HCT116 (cell line): Measurements from ENCODE around the gene FBXO40. TPM values are rescaled to one million over a fixed set of nuclear protein-coding genes. Genes with fewer than 3 reads are reported as not detected.

Experiments used
- ATAC-seq: fragments of 200-7000 bp; cut with Tn5 transposase; 2 replicates; pipeline ENCODE4 v1.9.1; 2020; ENCODE audit warnings: mild to moderate bottlenecking, moderate library complexity
- BruUV-seq: library from RNA; stranded (reverse); fragments of 400-500 nt; replicated peaks from 2 replicates; lab custom pipeline; 2021; lab: Mats Ljungman, UMichigan
- CTCF ChIA-PET: fragments of 300-600 bp; sonication (Branson Sonifier 250); formaldehyde crosslinking; loops from one replicate; lab custom pipeline; 2021; ENCODE audit warnings: antibody characterized with exemption; lab: Charles Lee
- POLR2A ChIA-PET: fragments of 300-600, 350-600 bp; sonication (Branson Sonifier 250); formaldehyde crosslinking; loops from one replicate; lab custom pipeline; 2021; ENCODE audit warnings: antibody characterized with exemption; lab: Charles Lee
- RAD21 ChIA-PET, 2 experiments: fragments of 300-600 bp; sonication (Branson Sonifier 250); formaldehyde crosslinking; loops; one replicate each; lab custom pipeline; 2023; ENCODE audit warnings: low total read pairs in 2 of 2; ENCODE audit not compliant: uncharacterized antibody in 2 of 2, unreplicated experiment in 2 of 2, low non-redundant PET in 1 of 2; lab: Charles Lee
- DNase-seq: peaks from one replicate; pipeline ENCODE4 v3.0.0-alpha.2; 2010; ENCODE audit warnings: low read depth, low spot score
- H2AFZ ChIP-seq: fragments of 200-600 bp; shearing (Covaris generic), sonication (generic); 2 replicates; pipeline ENCODE4 v1.6.1; 2017; ENCODE audit warnings: low read depth, mixed run types, mixed read lengths, antibody characterized with exemption, low read length; ENCODE audit not compliant: poor library complexity, severe bottlenecking
- H3K27ac ChIP-seq: 2 replicates; pipeline ENCODE4 v1.5.1; 2012; ENCODE audit warnings: low read depth, low read length
- H3K27me3 ChIP-seq: fragments of 200-600 bp; sonication (generic); 2 replicates; pipeline ENCODE4 v1.6.1; 2016; ENCODE audit warnings: mixed run types, low read length, mixed read lengths; ENCODE audit not compliant: insufficient read depth
- H3K36me3 ChIP-seq, 2 experiments: fragments of 200-500 bp in 1 of 2; fragments of 200-600 bp in 1 of 2; sonication (Bioruptor generic) in 1 of 2; sonication (generic) in 1 of 2; 2 replicates each; pipeline versions ENCODE4 v1.5.1 to v1.6.1; 2014 to 2016; ENCODE audit warnings: low read length in 2 of 2, inconsistent platforms in 1 of 2, mixed read lengths in 1 of 2, mixed run types in 1 of 2; ENCODE audit not compliant: insufficient read depth in 2 of 2, control insufficient read depth in 1 of 2
- H3K4me1 ChIP-seq, 2 experiments: fragments of 200-600 bp in 1 of 2; sonication (generic) in 1 of 2; 2 replicates each; pipeline versions ENCODE4 v1.5.1 to v1.6.1; 2012 to 2017; ENCODE audit warnings: low read length in 2 of 2, inconsistent platforms in 1 of 2, mild to moderate bottlenecking in 1 of 2, mixed read lengths in 1 of 2, mixed run types in 1 of 2, moderate library complexity in 1 of 2; ENCODE audit not compliant: insufficient read depth in 2 of 2, control insufficient read depth in 1 of 2
- H3K4me2 ChIP-seq: fragments of 200-600 bp; sonication (generic); 2 replicates; pipeline ENCODE4 v1.6.1; 2017; ENCODE audit warnings: mixed run types, low read length, mixed read lengths
- H3K4me3 ChIP-seq, 2 experiments: fragments of 200-600 bp in 1 of 2; sonication (generic) in 1 of 2; replicated peaks in 1 of 2; 2 replicates each; pipeline ENCODE4 v1.5.1; 2011 to 2016; ENCODE audit warnings: low read length in 2 of 2, control low read depth in 1 of 2, low read depth in 1 of 2, mild to moderate bottlenecking in 1 of 2, mixed read lengths in 1 of 2, mixed run types in 1 of 2
- H3K79me2 ChIP-seq: fragments of 200-600 bp; sonication (generic); 2 replicates; pipeline ENCODE4 v1.6.1; 2017; ENCODE audit warnings: mild to moderate bottlenecking, mixed run types, low read length, moderate library complexity, mixed read lengths; ENCODE audit not compliant: insufficient read depth
- H3K9ac ChIP-seq: fragments of 200-600 bp; sonication (generic); 2 replicates; pipeline ENCODE4 v1.6.1; 2016; ENCODE audit warnings: low read length, mixed read lengths
- H3K9me2 ChIP-seq: fragments of 200-600 bp; sonication (generic), shearing (Covaris generic); 2 replicates; pipeline ENCODE4 v1.6.1; 2017; ENCODE audit warnings: mixed run types, mild to moderate bottlenecking, moderate library complexity; ENCODE audit not compliant: insufficient read depth
- H3K9me3 ChIP-seq, 2 experiments: fragments of 200-500 bp in 1 of 2; fragments of 200-600 bp in 1 of 2; sonication (Bioruptor generic) in 1 of 2; sonication (generic) in 1 of 2; 2 replicates each; pipeline ENCODE4 v1.6.1; 2014 to 2017; ENCODE audit warnings: low read length in 2 of 2, mixed read lengths in 2 of 2, inconsistent platforms in 1 of 2, low read depth in 1 of 2, mild to moderate bottlenecking in 1 of 2, mixed run types in 1 of 2, moderate library complexity in 1 of 2; ENCODE audit not compliant: control insufficient read depth in 1 of 2, insufficient read depth in 1 of 2
- H4K20me1 ChIP-seq: fragments of 200-600 bp; sonication (generic), shearing (Covaris generic); 2 replicates; pipeline ENCODE4 v1.6.1; 2017; ENCODE audit warnings: mixed run types, mild to moderate bottlenecking, moderate library complexity; ENCODE audit not compliant: insufficient read depth
- ATF3 ChIP-seq: IDR thresholded peaks from 2 replicates; pipeline ENCODE4 v1.6.1; 2012
- EGR1 ChIP-seq: IDR thresholded peaks from 2 replicates; pipeline ENCODE4 v1.6.1; 2012; ENCODE audit warnings: low read depth
- JUND ChIP-seq: IDR thresholded peaks from 2 replicates; pipeline ENCODE4 v1.6.1; 2012
- MAX ChIP-seq: IDR thresholded peaks from 2 replicates; pipeline ENCODE4 v1.6.1; 2012
- POLR2A ChIP-seq: IDR thresholded peaks from 2 replicates; pipeline ENCODE4 v1.7.0; 2011; ENCODE audit warnings: borderline replicate concordance; ENCODE audit not compliant: insufficient read depth, insufficient read length; ENCODE audit errors: extremely low read depth
- POLR2AphosphoS5 ChIP-seq: IDR thresholded peaks from 2 replicates; pipeline ENCODE4 v1.6.1; 2011; ENCODE audit warnings: mild to moderate bottlenecking, low read depth, low read length, moderate library complexity
- RAD21 ChIP-seq: IDR thresholded peaks from 2 replicates; pipeline ENCODE4 v1.6.1; 2012; ENCODE audit warnings: low read depth, mild to moderate bottlenecking
- REST ChIP-seq: IDR thresholded peaks from 2 replicates; pipeline ENCODE4 v1.6.1; 2012; ENCODE audit warnings: low read depth
- TCF7L2 ChIP-seq: IDR thresholded peaks from 2 replicates; pipeline ENCODE4 v1.7.0; 2011; ENCODE audit warnings: borderline replicate concordance, inconsistent platforms; ENCODE audit not compliant: insufficient read depth, insufficient read length; ENCODE audit errors: extremely low read depth
- YY1 ChIP-seq: IDR thresholded peaks from 2 replicates; pipeline ENCODE4 v1.6.1; 2011; ENCODE audit warnings: low read length, low read depth, moderate library complexity, mild to moderate bottlenecking; ENCODE audit not compliant: insufficient replicate concordance; ENCODE audit errors: extremely low read depth
- ZBTB33 ChIP-seq: IDR thresholded peaks from 2 replicates; pipeline ENCODE4 v1.6.1; 2011; ENCODE audit warnings: mild to moderate bottlenecking, low read length, moderate library complexity; ENCODE audit not compliant: insufficient replicate concordance; ENCODE audit errors: extremely low read depth
- ZNF274 ChIP-seq: fragments of 200-500 bp; sonication (Bioruptor generic); IDR thresholded peaks from 2 replicates; pipeline ENCODE4 v1.6.1; 2014; ENCODE audit warnings: mild to moderate bottlenecking, low read depth, low read length, inconsistent platforms
- intact Hi-C: fragments of 100-400 bp; cut with micrococcal nuclease; formaldehyde crosslinking; loops from 2 replicates; pipeline ENCODE4 v1.10.0; 2022
- total RNA-seq: library from RNA; stranded (reverse); gene quantifications from one replicate; pipeline ENCODE4 v1.2.1, GENCODE V29; 2021; ENCODE audit not compliant: unreplicated experiment

The FBXO40 gene
- total RNA-seq, 1 experiment from 2014 or later = not detected

- no peaks in the 10 kb centered on the region for H3K4me1 ChIP-seq
- H3K4me2 ChIP-seq = no peak overlapping the region
- BruUV-seq = no TSS peak
- no peaks in the 10 kb centered on the region for H3K36me3 ChIP-seq
- H3K9me2 ChIP-seq = no peaks in the 10 kb centered on the region
- H3K27me3 ChIP-seq = peaks cover 3% of the 10 kb centered on the region; the same call in 1 of the 2 replicates
- H4K20me1 ChIP-seq = no peaks in the 10 kb centered on the region
- TF ChIP-seq ZNF274 = no peak
- TF ChIP-seq RAD21 = no peak
- no peak for TF ChIP-seq JUND
- TF ChIP-seq POLR2AphosphoS5 = no peak
- TF ChIP-seq MAX = no peak
- TF ChIP-seq YY1 = no peak
- TF ChIP-seq TCF7L2 = no peak
- TF ChIP-seq REST = no peak
- no peak for TF ChIP-seq EGR1
- no peak for TF ChIP-seq ZBTB33
- TF ChIP-seq ATF3 = no peak
- TF ChIP-seq POLR2A = no peak
- H3K79me2 ChIP-seq = no peaks in the 10 kb centered on the region
- ChIA-PET RAD21 (no interaction called here), POLR2A (no interaction called here), CTCF (no interaction called here)
- no peak for DNase-seq
- no peak overlapping the region for H2AFZ ChIP-seq
- no peak overlapping the region for H3K9ac ChIP-seq
- H3K9me3 ChIP-seq = no peaks in the 10 kb centered on the region
- intact Hi-C loops = no loop called here
- no peak overlapping the region for H3K27ac ChIP-seq
- no peak overlapping the region for H3K4me3 ChIP-seq
- ATAC-seq = no peak
Observed at GRCh38 chr3:121642601-121643314, 49.6 kb downstream of the FBXO40 start.
